GM19455 (cell line): ENCODE results near the gene RPTOR.
A peak's percentile ranks its signal among the peaks of the same experiment; 100 is the strongest.

Experiments
- ATAC-seq: cut with Tn5 transposase; IDR thresholded peaks from one replicate; pipeline ENCODE4 v1.9.1; 2021; ENCODE audit not compliant: unreplicated experiment

The RPTOR gene

DNA sequence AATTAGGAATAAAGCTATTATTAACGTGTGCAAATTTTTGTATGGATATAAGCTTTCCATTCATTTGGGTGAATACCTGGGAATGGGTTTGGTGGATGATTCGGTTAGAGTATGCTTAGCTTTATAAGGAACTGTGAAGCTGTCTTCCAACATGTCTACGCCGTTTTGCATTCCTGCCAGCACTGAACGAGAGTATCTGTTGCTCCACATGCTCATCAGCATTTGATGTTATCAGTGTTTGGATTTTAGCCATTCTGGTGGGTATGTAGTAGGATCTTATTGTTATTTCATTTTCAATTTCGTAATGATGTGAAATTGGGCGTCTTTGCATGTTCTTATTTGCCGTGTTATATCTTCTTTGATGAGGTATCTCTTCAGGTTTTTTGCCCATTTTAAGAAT is 168.0 kb downstream of the RPTOR start:
- ATAC-seq = no peak

DNA sequence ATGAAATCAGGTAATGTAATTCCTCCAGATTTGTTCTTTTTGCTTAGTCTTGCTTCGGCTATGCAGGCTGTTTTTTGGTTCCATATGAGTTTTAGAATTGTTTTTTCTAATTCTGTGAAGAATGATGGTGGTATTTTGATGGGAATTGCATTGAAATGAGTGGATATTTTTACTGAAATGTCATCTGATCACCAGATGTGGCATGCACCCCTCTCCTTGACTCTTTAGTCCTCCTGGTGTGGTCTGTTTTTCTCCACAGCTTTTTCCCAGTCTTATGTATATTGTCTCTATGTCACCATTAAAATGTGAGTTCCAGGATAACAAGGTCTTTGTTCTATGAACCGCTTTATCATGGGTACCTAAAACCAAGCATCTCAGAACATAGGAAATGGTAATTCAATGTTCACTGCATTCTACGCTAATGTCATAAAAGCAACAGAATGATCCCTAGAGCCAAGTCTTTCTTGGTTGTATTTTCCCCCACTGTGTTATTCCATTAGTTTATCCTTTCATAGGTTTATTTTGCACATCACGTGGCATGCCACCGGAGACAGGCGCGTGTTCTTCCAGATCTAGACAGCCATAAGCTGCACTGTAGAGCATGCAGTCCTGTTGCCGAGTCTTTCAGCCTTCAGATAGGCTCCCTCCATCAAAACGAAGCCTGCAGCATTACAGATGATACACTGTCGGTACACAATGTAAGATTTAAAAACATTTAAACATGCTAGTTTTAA is 172.5 kb downstream of the RPTOR start:
- ATAC-seq = no peak

DNA sequence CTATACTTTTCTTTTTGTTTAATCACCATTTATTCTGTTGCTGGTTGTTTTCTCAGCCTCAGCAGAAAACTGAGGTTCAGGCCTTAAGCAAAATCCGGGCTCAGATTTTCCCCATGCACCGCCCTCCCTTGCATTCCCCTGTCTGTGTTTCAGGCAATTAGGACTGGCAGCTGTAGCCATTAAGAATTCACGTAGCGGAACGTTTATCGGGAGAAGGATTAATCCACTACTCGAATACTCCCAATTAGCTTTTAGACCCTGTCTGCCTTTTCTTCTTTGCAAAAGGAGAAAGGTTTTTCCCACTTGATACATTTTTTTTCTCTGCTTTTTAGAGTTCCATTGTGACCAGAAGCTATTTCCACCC is 173.1 kb downstream of the RPTOR start:
- ATAC-seq = no peak

DNA sequence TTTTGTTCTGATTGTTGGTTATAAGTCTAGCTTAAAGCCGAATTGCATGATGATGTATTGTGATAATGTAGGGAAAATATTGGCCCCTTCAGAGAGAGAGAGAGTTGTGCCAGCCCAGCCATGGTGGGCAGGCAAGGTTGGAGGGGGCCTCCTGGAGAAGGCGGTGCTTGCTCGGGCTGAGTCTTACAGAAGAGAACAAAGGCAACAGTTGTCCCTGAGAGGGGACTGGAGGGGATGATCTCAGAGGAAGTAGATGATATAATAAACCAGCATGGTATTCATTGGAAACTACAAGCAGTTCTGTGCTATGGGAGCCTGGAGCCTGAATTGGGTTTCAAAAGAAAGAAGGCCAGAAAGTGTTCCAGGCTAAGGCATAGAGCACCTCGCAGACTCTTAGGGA is 173.8 kb downstream of the RPTOR start:
- ATAC-seq = no peak

DNA sequence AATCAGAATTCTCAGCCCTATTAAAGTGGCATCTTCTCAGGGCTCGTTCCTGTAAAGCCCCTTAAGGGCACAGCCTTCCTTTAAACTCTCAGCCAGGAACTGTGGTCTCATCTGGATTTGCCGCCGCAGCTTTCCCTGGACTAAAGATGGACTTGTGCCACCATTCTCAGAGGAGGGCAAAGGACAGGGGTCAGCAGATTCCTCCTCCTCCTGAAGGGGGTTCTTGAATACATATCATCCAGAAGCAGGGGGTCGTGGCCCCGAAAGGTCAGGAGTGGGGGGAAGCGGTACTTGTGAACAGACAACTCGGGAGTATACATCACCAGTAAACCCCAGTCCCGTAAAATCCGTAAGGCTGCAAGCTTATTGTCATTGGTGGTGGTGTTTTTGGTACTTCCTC is 174.8 kb downstream of the RPTOR start:
- ATAC-seq = no peak

DNA sequence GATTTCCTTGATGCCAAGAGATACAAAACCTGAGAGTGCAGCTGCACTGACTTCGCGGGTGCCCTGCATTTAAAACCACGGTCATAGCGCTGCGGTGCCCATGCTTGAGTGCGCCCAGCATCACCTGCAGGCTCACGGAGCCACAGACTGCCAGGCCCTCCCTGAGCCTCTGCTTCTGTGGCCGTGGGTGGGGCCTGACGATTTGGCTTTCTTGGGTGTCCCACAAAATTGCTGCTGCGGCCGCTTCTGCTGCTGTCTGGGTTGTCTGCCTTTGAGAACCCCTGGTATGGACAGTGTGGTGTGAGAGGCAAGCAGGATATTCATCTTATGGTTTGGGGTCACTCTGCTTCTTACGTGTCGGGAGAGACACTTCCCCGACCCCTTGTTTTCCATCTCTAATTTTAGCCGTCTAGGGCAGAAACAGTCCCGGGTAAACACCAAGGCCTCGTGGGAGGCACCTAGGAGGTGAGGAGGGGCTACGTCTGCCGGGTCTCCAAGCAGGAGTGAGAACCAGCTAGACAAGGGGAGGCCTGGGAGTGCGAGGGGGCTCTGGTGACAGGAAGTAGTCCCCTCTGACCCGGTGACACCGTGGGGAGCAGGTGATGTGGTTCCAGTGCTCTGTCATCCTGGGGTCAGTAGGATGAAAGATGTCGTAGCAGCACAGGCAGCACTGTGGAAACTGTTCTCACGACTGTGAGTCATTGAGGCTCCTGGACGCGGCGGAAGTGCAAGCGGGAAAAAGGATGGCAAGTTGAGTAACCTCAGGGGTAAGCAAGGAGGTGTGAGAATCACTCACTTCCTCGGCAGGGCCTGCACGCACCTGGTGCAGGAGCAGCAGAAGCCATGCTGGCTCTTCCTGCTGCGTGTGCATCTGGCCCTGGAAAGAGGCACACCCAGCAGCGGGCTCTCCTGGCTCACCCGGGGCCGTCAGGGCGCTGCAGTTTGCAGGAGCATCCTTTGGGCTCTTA is 176.3 kb downstream of the RPTOR start:
- no peak for ATAC-seq

DNA sequence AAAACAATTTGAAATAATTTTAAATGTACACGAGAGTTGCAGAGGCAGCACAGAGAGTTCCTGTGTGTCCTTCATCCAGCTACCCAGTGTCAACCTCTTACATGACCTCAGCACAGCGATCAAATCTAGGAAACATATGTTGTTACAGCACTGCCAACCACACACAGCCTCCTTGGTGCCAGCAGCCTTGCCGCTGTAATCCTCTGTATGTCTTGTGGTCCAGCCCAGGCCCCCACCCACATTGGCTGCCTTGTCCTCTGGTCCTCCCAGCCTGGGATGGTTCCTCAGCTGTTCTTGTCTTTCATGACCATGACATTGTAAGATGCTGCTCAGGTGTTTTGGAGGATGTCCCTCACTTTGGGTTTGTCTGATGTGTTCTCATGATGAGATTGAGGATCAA is 178.0 kb downstream of the RPTOR start:
- no peak for ATAC-seq

DNA sequence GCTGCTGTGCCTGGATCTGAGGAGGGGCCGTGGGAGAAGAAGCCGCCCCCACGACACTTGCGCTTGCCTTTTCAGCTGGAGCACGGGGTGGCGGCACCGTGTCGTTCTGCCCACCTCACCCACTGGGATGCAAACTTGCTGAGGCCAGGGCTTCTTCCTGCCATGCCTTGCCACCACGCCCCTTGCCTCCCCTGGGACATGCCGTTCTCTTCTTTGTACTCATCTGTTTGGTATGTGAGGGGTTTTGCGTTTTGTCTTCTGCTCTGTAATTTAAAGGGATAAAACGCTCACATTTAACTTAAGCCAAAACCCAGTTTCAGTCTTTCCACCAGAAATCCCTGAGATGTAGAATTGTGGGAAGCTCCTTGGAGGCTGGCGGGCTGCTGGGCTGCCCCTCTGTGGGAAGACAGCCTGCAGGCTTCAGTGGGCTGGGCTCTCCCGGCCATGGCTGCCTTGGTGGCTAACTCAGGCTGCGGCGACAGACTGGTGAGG is 180.2 kb downstream of the RPTOR start:
- no peak for ATAC-seq

DNA sequence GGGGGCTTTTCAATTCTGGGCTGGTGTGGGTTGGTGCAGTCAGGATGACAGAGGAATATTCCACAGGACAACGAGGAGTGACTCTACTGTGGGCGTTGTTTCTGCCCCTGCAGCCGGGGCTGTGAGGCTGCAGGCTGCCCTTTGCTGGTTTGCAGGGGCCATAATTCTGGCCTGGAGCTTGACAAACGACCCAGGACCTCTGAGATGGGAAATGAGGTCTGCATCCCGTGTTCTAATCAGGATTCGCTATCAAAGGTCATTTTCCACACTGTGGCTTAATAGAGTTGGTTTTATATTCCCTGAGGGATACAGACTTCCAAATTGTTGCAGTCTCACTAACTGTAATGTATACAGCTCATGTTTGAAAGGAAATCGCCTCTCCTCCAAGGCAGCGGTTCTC is 180.9 kb downstream of the RPTOR start:
- ATAC-seq = no peak

DNA sequence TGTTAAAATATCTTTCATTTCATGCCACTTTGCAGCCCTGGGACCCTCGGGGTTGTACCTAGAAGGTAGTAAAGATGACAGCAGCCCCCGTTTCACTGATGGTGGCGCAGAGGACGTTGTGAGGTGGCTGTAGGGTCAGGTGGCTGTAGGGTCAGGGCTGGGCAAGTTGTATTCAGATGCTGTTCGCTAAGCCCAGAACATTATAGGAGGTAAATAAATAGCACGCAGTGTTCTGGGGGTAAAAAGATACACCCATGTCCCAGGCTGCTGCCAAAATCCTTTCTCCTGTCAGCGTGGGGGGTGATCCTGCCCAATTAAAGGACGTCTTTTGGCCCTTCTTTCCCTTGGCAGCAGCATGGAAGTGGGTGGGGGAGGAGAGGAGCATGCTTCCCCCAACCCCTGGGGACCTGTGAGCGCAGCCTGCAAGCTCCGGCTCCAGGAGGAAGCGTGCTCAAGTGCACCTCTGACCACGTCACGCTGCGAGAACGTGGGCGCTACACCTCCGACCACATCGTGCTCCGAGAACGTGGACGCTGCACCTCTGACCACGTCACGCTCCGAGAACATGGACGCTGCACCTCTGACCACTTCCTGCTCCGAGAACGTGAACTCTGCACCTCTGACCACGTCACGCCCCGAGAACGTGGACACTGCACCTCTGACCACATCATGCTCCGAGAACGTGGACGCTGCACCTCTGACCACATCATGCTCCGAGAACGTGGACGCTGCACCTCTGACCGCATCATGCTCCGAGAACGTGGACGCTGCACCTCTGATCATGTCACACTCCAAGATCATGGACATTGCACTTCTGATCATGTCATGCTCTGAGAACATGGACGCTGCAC is 182.1 kb downstream of the RPTOR start:
- ATAC-seq = no peak

DNA sequence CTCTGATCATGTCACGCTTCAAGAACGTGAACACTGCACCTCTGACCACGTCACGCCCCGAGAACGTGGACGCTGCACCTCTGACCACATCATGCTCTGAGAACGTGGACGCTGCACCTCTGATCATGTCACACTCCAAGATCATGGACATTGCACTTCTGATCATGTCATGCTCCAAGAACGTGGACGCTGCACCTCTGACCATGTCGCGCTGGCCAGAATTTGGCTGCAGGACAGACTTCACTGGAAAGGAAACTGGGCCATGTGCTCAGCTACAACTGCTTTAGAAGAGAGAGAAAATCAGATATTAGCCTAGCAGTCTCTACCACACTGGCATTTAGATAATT is 182.7 kb downstream of the RPTOR start:
- no peak for ATAC-seq

DNA sequence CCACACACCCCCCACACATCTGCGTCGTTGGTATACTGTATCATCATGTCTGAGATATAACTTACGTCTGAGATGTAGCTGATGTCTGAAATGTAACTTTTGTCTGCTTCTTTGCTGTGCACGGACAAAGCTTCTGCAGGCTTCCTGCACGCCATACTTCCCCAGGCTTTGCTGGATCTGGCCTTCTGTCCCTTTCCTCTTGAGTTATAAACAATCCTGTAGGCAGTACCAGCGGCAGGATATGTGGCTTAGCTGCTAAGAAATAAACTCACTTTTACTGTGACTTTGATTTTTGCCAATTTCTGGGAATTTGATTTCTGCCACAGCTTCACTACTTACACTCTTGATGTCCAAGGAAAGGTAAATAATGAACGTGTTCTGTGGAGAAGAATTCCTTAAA is 184.4 kb downstream of the RPTOR start:
- ATAC-seq = no peak

DNA sequence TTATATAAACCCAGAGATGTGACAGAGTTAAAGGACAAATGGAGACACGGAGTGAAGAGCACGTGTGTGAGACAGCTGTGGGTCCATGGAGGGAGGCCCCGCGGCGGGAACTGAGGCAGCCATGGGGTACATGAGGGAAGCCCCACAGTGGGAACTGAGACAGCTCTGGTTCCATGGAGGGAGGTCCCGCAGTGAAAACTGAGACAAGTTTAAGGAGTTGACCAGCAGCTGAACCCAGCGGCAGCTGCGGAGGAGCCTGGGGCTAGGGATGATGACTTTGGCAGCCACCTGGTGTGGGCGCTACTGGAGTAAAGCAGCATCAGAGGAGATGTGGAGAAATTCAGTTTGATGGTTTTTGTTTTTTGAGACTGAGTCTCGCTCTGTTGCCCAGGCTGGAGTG is 185.1 kb downstream of the RPTOR start:
- ATAC-seq = no peak

DNA sequence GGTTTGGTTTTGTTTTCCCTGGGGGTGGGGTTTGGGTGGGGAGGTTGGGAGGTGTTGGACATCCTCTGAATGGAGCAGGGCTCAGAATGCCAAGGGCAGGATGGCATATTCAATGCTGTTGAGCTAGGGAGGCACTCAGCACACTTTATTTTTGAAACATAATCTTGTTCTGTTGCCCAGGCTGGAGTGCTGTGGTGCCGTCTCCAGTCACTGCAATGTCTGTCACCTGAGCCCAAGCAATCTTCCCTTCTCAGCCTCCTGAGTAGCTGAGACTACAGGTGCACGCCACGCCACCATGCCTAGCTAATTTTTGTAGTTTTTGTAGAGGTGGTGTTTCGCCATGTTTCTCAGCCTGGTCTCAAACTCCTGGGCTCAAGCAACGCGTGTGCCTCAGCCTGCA is 186.1 kb downstream of the RPTOR start:
- ATAC-seq = no peak

DNA sequence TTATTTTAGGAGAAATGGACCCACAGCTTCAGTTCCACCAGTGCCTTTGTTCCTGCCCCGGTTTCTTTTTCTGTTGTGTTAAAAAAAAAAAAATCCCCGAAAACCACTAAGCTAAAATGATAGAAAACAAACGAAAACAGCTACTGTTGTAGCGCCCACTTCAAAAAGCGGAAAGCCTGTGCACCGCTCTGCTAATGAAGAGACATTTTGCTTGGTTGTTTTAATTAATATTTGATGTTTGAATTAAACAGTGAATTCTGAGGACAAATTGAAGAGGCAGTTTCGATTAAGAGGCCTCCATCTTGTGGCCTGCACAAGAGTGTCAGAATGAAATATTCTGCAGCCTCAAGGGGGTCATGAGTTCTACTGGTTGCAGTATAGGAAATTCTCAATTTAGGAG is 186.7 kb downstream of the RPTOR start:
- no peak for ATAC-seq

DNA sequence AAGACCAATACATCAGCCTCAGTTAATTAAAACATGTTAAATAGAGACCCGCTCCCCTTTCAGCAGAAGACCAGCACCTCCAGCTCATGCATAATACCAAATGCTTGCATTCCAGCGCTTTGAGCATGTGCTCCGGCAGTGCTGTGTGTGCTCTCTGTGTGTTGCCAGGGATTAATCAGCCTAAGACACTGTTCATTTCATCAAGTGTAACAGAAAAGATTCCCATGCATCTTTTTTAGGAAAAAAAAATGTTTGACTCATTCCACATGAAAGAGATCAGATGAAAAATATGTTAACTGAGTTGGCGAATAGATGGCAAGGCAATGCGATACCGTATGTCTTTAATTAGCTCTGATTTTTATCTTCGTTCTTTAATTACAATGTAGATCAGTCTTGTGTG is 187.6 kb downstream of the RPTOR start:
- no peak for ATAC-seq

DNA sequence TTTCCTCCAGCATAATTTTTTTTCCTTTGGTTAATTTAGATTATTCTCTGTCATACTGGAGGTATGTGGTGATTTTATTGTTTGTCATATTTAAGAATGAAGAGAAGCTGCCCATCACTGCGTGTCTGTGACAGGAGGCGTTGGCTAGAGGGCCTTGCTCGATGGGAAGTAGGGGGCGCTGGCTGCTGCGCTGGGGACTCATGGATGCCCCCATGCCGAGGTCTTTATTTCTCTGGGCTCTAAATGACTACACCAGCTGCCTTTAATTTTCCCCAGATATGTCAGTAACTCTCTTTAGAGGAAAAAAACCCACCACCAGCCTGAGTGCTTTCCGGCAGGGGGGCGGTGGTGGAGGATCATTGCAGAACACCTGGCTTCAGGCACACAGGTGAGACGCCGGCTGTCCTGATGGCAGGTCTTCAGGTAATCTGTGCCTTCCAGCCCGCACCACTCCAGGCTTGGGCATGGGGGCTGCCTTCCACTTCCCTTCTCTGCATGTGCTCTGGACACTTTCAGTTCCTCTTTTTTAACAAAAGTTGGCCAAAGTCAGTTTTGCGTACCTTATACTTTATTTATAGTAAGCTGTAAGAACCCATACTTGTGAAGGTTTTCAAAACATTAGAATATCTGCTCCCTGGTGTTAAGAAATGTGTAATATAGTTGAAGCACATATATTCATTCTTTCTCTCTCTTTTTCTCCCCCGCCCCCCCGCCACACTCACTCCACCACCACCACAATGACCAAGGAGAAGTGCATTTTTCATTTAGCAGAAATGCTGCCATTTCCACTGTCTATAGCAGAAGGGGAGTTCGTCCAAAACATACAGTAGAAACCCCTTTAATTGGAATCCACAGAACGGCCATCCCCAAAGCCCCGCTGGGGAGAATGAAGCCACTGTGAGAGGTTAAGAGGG is 192.7 kb downstream of the RPTOR start:
- ATAC-seq = peak; percentile 73

DNA sequence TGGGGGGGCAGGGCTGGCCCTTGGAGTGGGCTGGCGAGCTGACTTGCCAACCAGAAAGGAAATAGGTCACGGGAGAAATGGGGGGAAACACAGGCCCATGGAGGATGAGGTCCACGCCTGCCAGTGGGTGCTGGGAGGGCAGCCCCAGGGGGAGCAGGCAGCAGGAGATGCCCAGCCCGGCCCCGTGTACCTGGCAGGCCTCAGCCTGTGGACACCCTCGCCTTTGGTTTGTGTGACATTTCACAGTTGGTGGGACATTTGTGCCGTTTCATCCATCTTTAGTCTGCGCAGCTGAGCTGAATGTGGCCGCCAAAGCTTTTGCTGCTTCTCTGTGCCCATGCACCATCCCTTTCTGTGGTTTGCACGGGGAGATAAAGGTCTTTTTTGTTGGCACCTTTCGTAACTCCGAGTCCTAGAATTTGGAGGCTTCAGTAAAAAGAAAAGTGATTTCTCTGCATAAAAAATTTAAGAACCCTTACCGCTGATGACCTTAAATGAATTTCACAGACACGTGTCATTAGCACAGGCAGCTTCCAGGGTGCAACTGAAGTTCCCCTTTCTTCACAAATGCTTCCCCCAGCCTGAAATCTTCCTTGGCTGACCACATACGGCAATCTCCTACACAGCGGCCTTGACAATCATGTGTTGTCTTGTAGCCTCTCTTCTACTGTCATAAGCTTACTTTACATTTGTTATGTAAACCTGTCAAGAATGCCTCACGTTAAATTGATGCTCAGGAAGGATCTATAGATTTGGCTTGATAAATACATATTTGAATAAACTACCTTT is 193.6 kb downstream of the RPTOR start:
- ATAC-seq = no peak

DNA sequence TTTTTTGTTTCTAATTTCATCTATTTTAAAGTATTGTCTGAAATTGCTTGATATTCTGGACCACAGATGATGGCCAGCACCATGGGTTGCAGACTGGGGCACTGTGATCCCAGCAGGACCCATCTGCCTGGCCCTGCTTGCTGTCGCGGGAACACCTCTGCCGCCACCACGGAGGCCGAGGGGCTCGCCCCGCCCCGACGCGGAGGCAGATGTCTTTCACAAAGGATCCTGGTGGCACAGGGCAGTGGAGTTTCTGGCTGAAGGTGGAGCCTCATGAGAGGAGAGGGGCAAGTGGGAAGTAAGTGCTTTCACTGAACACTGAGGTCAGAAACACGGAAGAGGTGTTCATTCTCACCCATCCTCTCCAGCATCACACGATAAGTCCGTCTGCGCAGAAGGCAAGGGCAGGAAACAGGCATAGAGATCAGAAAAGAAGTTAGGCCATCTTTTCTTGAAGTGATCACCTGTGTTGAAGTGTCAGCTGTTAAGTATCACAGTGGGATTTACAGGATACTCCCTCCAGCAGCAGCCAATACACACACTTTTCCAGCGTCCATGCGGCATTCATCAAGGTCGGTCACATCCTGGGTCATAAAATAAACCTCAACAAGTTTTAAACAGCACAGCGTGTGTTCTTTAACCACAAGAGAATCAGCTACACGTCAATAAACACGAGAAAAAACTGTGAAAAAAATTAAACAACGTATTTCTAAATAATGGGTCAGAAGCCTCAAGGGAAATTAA is 194.5 kb downstream of the RPTOR start:
- no peak for ATAC-seq
